ENCODE results near the gene GPX7. TPM values are rescaled to one million over a fixed set of nuclear protein-coding genes. Genes with fewer than 3 reads are reported as not detected.

Gene GPX7
- polyA plus RNA-seq, 1 donor from 2014 or later = 1.3 TPM

DNA sequence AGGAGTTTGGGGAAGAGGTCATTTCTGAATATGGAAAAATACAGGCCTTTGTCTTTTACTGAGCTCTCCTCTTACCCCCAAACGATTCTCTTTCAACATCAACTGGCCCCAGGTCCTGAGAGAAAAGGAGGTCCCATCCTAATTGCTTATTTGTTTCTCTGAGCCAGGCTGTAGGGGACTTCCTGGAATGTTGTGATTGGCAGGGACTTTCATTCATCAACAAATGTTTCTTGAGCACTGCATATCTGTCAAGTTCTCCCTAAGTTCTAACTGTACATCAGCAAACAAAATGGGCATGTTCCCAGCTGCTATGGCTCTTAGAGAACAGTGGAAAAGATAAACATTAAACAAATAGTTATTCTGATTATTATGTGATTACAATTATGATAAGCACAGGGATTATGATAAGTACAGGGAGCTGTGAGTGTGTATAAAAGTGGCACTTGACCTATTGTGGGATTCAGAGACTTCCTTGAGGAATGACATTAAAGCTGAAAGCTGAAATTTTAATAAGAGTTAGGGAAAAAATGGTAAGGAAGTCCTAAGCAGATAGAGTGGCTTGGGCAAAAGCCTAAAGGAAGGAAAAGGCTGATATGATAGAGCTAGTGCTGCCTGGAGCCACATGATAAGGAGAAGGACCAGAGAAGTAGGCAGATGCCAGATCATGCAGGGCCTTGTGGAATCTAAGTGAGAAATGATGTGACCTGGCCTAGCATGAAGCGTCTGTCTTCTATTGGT, 11.6 kb downstream of the GPX7 start:
- no peaks in the 10 kb centered on the region for H3F3A ChIP-seq (ENCODE audit: insufficient read depth, low read length, poor library complexity, severe bottlenecking)
- no peak overlapping the region for H3K4me2 ChIP-seq (ENCODE audit: low read length)
- H4K20me1 ChIP-seq (ENCODE audit: insufficient read depth) = no peaks in the 10 kb centered on the region
- H3K36me3 ChIP-seq (ENCODE audit: insufficient read depth, low read length) = no peaks in the 10 kb centered on the region
- no peak overlapping the region for H3K27ac ChIP-seq (ENCODE audit: low read length)
- TF ChIP-seq MXI1 (conservative IDR thresholded peaks at IDR 0.05; ENCODE audit: poor library complexity, severe bottlenecking) (no peak), EZH2 (IDR thresholded peaks at IDR 0.05; ENCODE audit: borderline replicate concordance, insufficient read depth, low read length, poor library complexity, severe bottlenecking) (no peak), SMC3 (conservative IDR thresholded peaks at IDR 0.05; ENCODE audit: poor library complexity) (no peak), POLR2AphosphoS5 (IDR thresholded peaks at IDR 0.05) (no peak), RAD21 (conservative IDR thresholded peaks at IDR 0.05) (no peak), TAF1 (IDR thresholded peaks at IDR 0.05; ENCODE audit: low read depth) (no peak), EP300 (conservative IDR thresholded peaks at IDR 0.05; ENCODE audit: poor library complexity, severe bottlenecking) (no peak)
- TF ChIP-seq, protein P1, sequence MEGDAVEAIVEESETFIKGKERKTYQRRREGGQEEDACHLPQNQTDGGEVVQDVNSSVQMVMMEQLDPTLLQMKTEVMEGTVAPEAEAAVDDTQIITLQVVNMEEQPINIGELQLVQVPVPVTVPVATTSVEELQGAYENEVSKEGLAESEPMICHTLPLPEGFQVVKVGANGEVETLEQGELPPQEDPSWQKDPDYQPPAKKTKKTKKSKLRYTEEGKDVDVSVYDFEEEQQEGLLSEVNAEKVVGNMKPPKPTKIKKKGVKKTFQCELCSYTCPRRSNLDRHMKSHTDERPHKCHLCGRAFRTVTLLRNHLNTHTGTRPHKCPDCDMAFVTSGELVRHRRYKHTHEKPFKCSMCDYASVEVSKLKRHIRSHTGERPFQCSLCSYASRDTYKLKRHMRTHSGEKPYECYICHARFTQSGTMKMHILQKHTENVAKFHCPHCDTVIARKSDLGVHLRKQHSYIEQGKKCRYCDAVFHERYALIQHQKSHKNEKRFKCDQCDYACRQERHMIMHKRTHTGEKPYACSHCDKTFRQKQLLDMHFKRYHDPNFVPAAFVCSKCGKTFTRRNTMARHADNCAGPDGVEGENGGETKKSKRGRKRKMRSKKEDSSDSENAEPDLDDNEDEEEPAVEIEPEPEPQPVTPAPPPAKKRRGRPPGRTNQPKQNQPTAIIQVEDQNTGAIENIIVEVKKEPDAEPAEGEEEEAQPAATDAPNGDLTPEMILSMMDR (IDR thresholded peaks at IDR 0.05; ENCODE audit: poor library complexity, severe bottlenecking) = no peak
- TF ChIP-seq, protein P2, sequence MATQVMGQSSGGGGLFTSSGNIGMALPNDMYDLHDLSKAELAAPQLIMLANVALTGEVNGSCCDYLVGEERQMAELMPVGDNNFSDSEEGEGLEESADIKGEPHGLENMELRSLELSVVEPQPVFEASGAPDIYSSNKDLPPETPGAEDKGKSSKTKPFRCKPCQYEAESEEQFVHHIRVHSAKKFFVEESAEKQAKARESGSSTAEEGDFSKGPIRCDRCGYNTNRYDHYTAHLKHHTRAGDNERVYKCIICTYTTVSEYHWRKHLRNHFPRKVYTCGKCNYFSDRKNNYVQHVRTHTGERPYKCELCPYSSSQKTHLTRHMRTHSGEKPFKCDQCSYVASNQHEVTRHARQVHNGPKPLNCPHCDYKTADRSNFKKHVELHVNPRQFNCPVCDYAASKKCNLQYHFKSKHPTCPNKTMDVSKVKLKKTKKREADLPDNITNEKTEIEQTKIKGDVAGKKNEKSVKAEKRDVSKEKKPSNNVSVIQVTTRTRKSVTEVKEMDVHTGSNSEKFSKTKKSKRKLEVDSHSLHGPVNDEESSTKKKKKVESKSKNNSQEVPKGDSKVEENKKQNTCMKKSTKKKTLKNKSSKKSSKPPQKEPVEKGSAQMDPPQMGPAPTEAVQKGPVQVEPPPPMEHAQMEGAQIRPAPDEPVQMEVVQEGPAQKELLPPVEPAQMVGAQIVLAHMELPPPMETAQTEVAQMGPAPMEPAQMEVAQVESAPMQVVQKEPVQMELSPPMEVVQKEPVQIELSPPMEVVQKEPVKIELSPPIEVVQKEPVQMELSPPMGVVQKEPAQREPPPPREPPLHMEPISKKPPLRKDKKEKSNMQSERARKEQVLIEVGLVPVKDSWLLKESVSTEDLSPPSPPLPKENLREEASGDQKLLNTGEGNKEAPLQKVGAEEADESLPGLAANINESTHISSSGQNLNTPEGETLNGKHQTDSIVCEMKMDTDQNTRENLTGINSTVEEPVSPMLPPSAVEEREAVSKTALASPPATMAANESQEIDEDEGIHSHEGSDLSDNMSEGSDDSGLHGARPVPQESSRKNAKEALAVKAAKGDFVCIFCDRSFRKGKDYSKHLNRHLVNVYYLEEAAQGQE (IDR thresholded peaks at IDR 0.05; ENCODE audit: borderline replicate concordance) = no peak
- H2AFZ ChIP-seq (ENCODE audit: low read depth, low read length) = no peak overlapping the region
- no peaks in the 10 kb centered on the region for H3K9me2 ChIP-seq (ENCODE audit: insufficient read depth, low read length)
- H3K9ac ChIP-seq (ENCODE audit: low read length) = no peak overlapping the region
- H3K9me3 ChIP-seq (ENCODE audit: low read length) = no peaks in the 10 kb centered on the region
- H3K27me3 ChIP-seq (ENCODE audit: insufficient read depth, low read depth, low read length) = no peaks in the 10 kb centered on the region
- no peaks in the 10 kb centered on the region for H3K79me2 ChIP-seq (replicated peaks; ENCODE audit: insufficient read depth, low read length)
- H3K4me3 ChIP-seq (ENCODE audit: low read length) = no peak overlapping the region

DNA sequence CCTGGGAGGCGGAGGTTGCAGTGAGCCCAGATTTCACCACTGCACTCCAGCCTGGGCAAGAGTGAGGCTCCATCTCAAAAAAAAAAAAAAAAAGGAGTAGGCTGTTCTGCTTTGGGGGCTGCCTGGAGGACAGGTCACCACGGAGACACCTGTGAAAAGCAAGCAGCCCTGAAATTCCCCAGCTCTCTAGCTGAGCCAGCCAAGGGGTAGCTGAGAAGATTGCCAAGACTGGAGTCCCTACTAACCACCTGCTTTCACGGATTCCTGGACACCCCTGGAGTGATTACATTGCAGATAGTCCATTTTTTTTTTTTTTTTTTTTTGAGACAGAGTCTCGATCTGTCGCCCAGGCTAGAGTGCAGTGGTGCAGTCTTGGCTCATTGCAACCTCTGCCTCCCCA, 12.5 kb downstream of the GPX7 start:
- Histone ChIP-seq H3K9me3 (ENCODE audit: low read length) (no peaks in the 10 kb centered on the region), H2AFZ (ENCODE audit: low read depth, low read length) (no peak overlapping the region), H3K79me2 (replicated peaks; ENCODE audit: insufficient read depth, low read length) (no peaks in the 10 kb centered on the region), H3K27me3 (ENCODE audit: insufficient read depth, low read depth, low read length) (no peaks in the 10 kb centered on the region), H3F3A (ENCODE audit: insufficient read depth, low read length, poor library complexity, severe bottlenecking) (no peaks in the 10 kb centered on the region), H3K4me2 (ENCODE audit: low read length) (no peak overlapping the region), H3K9ac (ENCODE audit: low read length) (no peak overlapping the region), H4K20me1 (ENCODE audit: insufficient read depth) (no peaks in the 10 kb centered on the region), H3K4me3 (ENCODE audit: low read length) (no peak overlapping the region), H3K9me2 (ENCODE audit: insufficient read depth, low read length) (no peaks in the 10 kb centered on the region), H3K36me3 (ENCODE audit: insufficient read depth, low read length) (no peaks in the 10 kb centered on the region), H3K27ac (ENCODE audit: low read length) (no peak overlapping the region)
- TF ChIP-seq POLR2AphosphoS5 (IDR thresholded peaks at IDR 0.05) (no peak), TAF1 (IDR thresholded peaks at IDR 0.05; ENCODE audit: low read depth) (no peak), SMC3 (conservative IDR thresholded peaks at IDR 0.05; ENCODE audit: poor library complexity) (no peak), MXI1 (conservative IDR thresholded peaks at IDR 0.05; ENCODE audit: poor library complexity, severe bottlenecking) (no peak), RAD21 (conservative IDR thresholded peaks at IDR 0.05) (no peak), EP300 (conservative IDR thresholded peaks at IDR 0.05; ENCODE audit: poor library complexity, severe bottlenecking) (no peak), EZH2 (IDR thresholded peaks at IDR 0.05; ENCODE audit: borderline replicate concordance, insufficient read depth, low read length, poor library complexity, severe bottlenecking) (no peak)
- TF ChIP-seq, protein P2 (IDR thresholded peaks at IDR 0.05; ENCODE audit: borderline replicate concordance) = no peak
- TF ChIP-seq, protein P1 (IDR thresholded peaks at IDR 0.05; ENCODE audit: poor library complexity, severe bottlenecking) = no peak

All from neural cell (in vitro differentiated cells).